PC-3 (cell line): Measurements from ENCODE around the gene ARHGEF6.

Experiments used
- EZH2 ChIP-seq: fragments of 300-600 bp; sonication (generic); IDR thresholded peaks from one replicate; pipeline ENCODE4 v1.6.1; 2017; ENCODE audit warnings: antibody characterized with exemption, mild to moderate bottlenecking, low read length; ENCODE audit not compliant: unreplicated experiment
- EZH2phosphoT487 ChIP-seq: fragments of 300-600 bp; sonication (generic); IDR thresholded peaks from 2 replicates; pipeline ENCODE4 v1.6.1; 2018; ENCODE audit warnings: mild to moderate bottlenecking, antibody characterized with exemption, low read length, borderline replicate concordance
- TF ChIP-seq, protein P1 (sequence below): fragments of 300-600 bp; sonication (generic); conservative IDR thresholded peaks from 2 replicates; pipeline ENCODE4 v1.5.1; 2017; ENCODE audit warnings: antibody characterized with exemption, low read depth, mild to moderate bottlenecking, low read length

DNA sequence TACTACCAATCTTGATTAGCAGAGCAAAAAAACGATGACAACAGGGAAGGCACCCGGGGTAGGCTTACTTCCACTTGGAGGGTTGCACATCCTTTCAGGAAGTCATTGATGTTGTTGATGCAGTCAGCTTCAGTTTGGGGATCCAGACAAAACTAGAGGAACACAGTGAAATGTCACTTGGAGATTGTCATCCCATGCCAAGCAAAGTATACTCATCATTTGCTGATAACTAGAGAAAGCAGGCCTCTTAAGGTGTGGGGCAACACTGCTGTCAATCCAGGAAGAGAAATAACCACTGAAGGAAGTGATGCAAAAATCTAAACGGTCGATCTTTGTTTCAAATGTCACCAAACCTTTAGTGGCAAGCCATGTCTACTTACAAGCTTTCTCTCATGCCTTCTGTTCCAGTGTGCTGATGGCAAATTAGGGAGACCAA lies 1.4 kb downstream of the ARHGEF6 start:
- TF ChIP-seq, protein P1, sequence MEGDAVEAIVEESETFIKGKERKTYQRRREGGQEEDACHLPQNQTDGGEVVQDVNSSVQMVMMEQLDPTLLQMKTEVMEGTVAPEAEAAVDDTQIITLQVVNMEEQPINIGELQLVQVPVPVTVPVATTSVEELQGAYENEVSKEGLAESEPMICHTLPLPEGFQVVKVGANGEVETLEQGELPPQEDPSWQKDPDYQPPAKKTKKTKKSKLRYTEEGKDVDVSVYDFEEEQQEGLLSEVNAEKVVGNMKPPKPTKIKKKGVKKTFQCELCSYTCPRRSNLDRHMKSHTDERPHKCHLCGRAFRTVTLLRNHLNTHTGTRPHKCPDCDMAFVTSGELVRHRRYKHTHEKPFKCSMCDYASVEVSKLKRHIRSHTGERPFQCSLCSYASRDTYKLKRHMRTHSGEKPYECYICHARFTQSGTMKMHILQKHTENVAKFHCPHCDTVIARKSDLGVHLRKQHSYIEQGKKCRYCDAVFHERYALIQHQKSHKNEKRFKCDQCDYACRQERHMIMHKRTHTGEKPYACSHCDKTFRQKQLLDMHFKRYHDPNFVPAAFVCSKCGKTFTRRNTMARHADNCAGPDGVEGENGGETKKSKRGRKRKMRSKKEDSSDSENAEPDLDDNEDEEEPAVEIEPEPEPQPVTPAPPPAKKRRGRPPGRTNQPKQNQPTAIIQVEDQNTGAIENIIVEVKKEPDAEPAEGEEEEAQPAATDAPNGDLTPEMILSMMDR: no peak
- no peak for TF ChIP-seq EZH2
- TF ChIP-seq EZH2phosphoT487: no peak
